T1000 (cell line): ENCODE data around the gene NNT.
"Not testable (repeated sequence)": the region's sequence is repeated elsewhere in the genome, so short reads cannot be mapped to it uniquely, and the experiment has no call there.

ENCODE experiments used
- DNase-seq: peaks from one replicate; lab custom pipeline; 2025; ENCODE audit warnings: mixed read lengths; lab: John Stamatoyannopoulos, UW

NNT gene

DNA sequence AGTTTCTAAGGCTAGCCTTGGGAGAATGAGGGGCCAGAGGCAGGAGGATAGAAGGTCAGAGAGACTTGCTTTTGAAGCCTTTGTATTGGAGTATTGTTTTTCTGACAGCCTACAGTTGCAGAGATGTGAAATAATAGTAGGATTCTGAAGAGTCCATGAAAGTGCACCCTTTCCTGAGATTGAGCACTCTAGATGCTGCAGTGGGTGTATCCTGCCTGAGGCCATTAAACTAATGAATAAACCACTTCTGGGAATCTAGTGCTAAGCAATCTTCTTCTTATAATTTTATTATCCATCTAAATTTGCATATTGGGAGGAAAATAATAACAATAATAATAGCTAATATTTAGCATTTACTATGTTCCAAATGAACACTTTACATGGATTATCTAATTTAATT lies 19.3 kb upstream of the NNT start:
- DNase-seq = no peak

DNA sequence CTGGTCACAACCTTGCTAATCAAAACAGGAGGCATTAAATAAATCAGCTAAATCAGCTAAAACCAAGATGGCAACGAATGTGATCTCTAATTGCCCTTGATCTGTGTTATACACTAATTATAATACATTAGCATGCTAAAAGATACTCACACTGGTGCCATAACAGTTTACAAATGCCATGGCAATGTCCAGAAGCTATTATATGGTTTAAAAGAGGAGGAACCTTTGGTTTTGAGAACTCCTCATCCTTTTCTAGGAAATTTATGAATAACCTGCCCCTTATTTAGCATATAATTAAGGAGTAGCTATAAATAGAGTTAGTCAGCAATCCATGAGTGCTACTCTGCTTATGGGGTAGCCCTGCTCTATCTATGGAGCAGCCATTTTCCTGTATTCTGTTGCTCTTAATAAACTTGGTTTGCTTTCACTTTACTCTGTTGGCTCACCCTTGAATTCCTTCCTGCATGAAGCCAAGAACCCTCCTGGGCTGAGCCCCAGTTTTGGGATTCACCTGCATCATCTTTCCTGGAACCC lies 18.7 kb upstream of the NNT start:
- DNase-seq = no peak

DNA sequence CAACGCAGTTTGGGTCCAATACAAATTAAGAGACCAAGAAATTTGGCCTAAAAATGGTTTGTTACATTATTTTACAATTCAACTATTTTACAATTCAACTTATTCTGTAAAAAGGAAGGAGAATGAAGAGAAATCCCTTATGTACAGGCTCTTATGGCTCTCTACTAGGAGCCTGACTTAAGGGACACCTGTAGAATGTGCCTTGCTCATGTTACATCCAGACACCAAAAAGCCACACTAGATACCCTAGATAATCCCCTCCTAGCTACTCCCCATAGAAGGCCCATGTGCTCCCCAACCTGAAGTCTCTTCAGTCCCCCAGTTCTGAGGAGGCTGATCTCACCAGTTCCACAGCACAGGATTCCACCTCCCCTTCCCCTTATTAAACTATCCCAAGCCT lies 14.1 kb upstream of the NNT start:
- no peak for DNase-seq

DNA sequence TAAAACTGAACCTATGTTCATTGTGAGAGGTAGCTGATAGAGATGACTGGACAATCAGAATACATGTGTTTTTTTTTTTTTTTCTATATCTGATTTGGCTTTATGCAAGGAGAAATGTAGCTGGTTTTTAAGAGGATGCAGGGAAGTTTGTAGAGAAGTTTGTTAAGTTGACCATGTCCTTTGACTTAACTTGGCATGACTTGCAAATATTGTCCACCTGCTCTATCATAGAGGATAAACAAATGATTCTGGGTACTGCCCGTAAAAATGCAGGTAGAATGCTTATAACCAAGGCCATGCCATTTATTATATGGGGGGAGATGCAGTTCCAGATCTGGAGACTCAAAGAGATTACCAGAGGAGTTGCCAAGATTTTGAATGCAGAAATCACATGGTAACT lies 13.7 kb upstream of the NNT start:
- DNase-seq = no peak

DNA sequence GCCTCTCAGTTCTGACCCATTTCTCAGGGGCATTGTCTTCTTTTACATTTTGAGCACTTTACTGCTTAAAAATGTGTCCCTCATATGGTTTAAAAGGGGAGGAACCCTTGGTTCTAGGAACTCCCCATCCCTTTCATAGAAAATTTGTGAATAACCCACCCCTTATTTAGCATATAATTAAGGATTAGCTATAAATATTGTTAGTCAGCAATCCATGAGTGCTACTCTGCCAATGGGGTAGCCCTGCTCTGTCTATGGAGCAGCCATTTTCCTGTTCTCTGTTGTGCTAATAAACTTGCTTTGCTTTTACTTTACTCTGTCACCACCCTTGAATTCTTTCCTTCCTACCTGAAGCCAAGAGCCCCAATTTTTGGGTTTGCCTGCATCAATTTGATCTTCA lies 12.3 kb upstream of the NNT start:
- no peak for DNase-seq

DNA sequence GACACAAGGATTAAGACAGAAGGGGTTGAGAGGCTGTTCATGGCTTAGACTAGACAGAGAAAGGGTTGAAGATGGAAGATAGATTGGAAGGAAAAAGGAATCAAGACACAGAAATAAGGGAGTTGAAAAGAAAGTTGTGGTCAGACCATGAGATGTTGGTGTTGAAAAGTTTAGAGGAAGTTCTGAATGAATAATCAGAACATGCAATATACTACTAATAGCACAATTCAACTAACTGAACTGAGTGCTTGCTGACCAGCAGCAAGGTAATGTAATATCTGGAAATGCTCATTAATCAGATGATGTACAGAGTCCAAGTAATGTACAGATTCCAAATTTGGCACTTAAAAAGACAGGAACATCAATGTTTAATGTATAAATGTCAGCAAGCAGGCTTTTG lies 10.6 kb upstream of the NNT start:
- no peak for DNase-seq

DNA sequence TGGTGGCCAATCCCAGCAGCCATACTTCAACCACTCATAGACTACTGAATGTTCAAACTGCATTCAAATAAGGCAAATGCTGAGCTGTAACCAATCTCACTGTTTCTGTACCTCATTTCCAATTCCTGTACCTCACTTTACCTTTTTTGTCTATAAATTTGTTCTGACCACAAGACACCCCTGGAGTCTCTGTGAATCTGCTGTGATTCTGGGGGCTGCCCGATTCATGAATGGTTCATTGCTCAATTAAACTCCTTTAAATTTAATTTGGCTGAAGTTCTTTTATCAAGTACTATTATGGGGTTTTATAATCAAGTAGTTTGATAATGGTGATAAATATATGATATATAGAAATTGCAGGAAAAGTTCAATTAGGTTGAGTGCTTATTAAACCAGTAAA lies 4.1 kb upstream of the NNT start:
- not testable (repeated sequence) for DNase-seq

DNA sequence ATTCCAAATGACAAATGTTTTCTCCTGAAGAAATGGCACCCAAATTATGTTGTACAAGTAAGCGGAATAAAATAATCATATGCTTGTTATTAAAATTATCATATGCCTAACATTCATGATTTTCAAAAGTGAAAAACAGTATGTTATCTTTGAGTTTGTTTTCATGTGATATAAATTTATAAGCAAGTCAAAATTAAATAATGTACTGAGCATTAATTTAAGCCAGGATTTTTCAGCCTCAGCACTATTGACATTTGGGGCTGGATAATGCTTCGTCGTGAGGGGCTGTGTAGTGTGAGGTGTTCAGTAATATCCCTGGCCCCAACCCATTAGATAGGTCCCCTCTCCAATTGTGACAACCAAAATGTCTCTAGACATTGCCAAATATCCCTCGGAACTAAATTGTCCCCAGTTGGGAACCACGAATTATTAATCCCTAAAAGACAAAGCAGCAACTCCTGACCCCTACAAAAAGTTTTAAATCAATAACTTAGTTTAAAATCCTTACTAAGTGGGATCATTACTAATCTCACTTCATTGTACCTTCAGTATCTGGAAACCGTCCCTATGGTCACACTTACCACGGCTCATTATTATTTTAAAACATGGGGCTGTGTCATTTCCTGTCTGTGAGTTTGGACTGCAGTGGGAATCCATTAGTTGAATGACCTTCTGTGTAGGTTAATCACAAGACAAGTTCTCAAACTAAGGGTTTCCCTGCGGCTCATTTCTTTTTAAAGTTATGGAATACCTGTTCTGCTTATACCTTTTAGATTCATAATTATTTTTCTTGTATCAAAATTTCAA lies 1.3 kb upstream of the NNT start:
- DNase-seq = no peak

DNA sequence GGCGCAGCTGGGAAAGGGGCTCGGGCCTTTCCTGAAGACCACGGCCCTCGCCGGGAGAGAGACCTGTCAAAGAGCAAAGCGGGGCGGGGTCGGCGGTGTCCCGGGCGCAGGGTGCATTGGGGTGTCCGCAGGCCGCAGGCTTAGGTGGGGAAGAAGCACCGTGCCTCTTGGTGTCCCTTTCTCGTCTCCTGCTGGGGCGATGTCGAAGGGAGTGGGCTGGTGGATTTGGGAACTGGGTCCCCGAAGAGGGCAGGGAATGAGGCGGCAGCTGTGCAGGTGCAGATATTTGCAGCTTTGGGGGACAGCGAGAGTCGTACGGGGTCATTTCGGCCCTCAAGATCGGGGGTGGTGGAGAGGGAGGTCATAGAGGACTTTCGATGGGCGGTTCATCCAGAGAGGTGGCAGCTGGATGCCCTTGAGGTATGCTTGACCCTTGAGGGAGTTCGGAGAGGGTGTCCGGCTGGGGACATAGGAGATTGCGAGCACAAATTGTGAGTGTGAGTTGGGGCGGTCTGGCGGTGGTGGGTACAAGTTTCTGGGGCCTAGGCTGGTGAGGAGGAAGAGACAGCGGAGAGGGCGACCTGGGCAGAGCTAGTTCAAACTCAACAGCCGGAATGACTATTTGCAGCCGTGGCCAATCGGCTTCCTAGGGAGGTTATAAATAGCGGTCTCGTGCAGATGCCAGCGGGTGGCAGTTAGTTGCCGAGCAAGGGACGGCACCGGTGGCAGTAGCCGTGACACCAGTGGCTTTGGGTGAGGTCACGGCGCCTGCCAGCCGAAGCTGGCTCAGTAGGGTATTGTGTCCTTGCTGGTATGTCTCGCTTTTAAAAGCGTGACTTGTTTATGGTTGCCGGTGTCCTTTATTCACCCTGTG lies 601 bp downstream of the NNT start:
- DNase-seq = peak; percentile 34

DNA sequence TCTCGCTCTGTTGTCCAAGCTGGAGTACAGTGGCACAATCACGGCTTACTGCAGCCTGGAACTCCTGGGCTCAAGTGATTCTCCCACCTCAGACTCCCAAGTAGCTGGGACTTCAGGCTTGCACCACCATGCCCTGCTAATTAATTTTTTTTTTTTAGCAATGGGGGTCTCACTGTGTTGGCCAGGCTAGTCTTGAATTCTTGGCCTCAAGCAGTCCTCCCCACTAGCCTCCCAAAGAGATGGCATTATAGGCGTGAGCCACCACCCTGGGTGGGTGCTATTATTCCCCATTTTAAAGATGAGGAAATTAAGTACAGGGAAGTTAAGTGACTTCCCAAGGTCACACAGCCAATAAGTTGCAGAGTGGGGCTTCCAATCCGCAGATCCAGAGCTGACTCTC lies 1.7 kb downstream of the NNT start:
- DNase-seq = no peak

DNA sequence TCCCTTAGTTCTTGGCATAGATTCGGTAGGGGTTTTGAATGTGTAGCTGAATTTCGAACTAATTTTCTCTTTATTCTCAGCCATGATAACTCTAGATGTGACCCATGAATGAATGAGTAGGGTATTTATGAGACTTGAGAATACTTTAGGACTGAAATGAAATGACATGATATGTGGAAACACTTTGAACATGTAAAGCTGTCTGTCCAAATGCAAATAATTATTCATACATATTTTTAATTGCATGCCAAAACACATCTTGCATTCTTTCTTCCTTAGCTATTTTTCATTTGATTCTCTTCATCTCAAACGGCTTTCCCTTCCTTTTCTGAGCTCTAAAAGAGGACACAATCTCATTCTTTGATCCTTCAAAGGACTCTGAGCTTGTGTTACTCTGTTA lies 3.4 kb downstream of the NNT start:
- no peak for DNase-seq

DNA sequence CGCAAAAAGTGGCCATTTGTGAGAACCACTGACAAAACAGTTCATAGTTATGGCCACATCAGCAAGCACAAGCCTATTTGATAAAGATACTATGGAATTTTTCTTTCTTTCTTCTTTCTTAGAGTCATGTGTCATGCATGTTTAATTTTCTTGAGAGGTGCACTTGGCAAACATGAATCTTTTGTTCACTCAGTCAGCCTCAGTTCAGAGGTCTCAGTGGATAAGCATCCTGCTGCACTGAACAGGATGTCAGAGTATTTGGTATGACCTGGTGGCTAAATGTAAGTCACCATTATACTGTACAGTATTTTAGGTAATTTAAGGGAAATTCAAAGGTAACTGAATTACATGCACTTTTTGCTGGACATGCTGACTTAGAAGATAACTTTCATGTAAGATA lies 5.4 kb downstream of the NNT start:
- no peak for DNase-seq

DNA sequence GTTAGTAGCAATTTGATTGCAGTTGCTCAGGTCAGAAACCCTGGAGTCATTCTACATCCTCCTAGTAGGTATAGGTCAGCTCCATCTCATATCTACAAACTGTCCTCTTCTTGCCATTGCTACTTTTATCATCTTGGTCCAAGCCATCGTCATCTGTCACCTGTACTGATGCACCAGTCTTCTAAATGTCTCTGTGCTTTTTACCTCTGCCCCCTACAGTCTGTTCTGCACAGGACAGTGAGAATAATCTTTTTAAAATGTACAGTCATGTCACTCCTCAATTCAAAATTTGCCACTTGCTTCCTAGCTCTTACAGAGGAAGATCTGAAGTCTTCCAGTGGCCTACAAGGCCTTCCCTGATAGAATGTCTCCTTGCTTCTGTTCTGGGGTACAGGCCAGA lies 6.8 kb downstream of the NNT start:
- no peak for DNase-seq

DNA sequence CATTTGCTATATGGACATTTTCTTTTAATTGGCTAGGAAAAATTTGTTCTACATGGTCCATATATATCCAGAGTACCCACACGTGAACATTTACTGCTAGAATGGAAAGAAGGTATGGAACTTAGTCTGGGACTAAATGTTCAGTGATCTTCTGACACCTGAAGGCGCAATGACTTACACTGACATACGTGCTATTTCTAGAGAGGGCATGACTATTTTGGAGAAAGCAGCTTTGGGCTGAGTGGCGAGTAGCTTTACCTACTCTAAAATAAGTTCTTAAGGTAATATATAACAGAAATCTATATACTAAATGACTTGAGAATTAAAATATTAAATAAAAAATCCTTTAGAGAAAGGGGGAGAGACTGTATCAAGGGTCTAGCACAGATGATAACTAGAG lies 10.4 kb downstream of the NNT start:
- no peak for DNase-seq

DNA sequence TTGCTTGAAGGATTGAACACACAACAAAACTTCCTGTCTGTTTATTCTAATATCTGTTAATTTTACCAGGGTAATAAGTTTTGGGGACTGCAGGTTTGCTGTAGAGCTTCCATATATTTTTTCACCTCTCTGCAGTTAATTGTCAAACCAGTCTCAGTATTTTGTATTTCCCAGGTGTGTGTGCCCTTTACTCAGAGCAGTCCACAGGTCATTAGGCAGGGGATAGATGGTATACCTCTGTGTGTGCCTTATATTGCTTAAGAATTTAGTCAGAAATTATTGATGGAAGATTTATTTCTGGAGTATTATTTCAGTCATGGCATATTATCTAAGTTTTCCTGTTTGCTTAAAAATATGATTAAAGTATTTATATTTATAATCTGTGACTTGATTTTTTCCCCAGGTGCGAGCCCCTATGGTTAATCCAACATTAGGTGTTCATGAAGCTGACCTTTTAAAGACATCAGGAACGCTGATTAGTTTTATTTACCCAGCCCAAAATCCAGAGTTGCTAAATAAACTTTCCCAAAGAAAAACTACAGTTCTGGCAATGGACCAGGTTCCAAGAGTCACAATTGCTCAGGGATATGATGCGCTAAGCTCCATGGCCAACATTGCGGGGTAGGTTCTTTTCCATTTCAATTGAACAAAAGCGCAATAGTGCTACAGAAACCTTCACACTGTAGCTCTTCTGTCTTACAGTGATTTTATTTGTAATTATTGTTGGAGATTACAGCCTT lies 12.6 kb downstream of the NNT start:
- no peak for DNase-seq

DNA sequence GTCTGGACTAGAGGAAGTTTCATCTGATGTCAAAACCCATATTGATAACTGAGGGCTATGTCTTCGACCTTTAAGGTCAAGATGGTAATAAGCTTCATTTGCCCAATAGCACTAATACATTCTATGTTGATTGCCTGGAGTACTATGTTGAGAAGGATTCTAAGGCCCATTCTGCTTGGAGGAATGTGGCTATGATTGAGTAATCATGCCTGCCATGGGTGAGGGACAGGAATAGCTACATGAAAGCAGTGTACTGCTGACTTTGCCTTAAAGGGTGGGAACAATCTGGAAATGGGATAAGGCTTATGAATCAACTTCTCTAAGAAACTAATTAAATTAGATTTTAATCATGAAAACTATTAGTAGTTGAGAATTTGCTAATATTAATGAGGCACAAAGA lies 13.6 kb downstream of the NNT start:
- DNase-seq = no peak

DNA sequence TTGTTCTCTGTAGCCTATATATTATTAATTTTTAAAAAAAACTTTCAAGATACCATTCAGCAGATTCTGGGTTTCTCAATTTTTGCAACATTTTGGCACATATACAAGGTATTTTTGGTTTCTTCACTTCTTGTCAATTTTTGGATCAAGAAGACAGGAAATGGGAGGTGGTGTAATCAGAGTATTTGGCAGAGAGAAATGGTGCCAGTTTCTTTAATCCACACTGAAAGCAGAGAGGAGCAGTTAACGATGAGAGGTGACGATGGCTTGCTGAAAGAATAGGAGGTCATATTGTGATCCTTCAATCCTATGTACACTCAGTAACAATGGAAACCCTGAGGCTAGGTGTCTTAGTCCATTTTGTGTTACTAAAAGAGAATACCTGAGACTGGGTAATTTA lies 16.4 kb downstream of the NNT start:
- no peak for DNase-seq

DNA sequence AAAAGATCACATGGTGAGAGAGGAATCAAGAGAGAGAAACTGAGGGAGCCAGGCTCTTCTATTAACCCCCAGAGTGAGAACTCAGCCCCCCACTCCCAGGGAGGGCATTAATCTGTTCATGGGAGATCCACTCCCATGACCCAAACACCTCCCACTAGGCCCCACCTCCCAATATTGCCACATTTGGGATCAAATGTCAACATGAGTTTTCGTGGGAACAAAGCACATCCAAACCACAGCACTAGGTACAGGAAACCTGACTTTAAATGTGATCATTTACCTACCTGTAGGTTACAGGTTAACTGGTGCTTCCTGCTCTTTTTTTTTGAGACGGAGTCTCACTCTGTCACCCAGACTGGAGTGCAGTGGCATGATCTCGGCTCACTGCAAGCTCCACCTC lies 16.9 kb downstream of the NNT start:
- DNase-seq = no peak

DNA sequence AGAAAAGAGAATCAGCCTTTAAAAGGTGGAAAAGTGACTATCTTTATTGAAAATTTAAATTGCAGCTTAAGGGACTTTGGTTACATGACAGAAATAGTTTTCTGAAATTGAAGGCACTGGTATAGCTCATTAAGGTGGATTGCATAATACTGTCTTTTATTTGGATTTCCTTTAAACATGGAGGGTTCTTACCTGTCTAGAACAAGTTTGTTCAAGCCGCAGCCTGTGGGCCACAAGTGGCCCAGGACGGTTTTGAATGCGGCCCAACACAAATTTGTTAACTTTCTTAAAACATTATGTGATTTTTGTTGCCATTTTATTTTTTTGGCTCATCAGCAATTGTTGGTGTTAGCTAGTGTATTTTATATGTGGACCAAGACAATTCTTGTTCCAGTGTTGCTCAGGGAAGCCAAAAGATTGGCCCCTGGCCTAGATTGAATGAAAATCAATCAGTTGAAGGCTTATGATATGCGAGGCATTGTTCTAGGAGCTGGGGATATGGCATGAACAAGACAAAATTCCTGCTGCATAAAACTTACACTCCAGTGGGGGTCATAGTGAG lies 18.0 kb downstream of the NNT start:
- no peak for DNase-seq

DNA sequence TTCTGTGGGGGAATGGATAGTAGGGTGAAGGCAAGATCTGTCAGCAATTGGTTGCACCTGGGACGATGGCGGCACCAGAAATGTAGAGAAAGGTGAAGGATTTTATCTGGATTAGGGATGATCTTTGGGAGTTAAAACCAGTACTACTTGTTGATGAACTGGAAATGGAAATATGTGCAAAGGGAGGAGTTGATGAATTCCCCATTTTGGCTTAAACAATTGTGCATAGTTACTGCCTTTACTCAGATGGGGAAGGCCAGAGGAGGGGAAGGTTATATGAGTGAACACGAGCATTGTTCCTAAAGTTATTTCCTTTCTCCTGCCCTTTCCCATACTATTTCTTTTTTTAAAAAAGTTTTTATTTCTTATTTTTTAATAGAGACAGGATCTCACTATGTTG lies 19.1 kb downstream of the NNT start:
- DNase-seq = no peak

DNA sequence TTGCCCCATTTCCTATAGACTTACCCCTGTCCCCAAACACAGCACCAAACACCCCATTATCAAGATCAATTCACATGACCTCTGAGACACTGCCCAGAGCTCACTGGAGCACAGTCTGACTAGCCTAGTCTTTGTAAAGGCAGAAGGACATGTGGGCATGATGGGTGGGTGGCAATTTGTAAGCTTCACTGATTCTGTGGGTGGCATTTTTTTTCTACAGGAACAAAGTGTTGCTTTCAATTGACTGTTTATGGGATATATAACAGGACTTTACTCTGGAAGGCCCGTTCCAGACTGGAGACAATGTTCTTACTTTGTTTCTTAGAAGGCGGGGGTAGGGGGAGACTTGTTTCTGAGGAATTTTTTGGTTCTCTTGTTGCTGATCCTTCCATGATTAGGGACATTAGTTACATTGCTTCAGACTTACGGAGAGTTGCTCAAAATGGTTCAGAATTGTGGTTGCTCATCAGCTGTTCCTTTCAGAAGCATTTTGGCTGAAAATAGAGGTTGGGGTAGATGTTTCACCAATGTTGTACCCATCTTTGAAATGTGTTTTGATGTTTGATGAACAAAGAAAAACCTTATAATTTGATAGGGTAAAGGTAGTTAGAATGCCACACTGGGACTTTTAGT lies 20.2 kb downstream of the NNT start:
- DNase-seq = no peak

DNA sequence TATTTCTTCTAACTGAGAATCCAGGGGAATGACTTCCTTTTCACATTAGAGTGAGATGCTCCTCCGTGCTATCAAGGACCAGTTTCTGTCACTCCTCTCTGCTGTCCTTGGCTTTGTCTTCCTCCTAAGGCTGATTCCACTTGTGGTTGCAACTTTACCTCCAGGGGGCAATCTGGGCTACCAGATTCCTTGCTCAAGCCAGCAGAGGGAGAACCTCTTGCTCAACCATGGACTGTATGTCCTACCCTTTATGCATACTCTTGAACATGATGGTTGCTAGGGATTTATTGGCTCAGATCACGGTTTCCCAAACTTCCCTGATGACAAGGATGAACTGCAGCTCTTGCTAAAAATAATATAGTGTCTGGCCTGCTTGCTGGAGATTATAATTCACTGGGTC lies 24.0 kb downstream of the NNT start:
- DNase-seq = no peak
